ENCODE data around the gene GPR146. TPM values are rescaled to one million over a fixed set of nuclear protein-coding genes. Genes with fewer than 3 reads are reported as not detected.

GPR146 gene
- total and polyA plus RNA-seq, 7 donors: 5.0 to 14.0 (median 9.4) TPM

GRCh38 chr7:1043552-1044188 is 676 bp upstream of the GPR146 start:
- intact Hi-C loops (cut with DNase I): loop anchor here in 1 of 2 donors (2.0 kb wide), 1 partner anchor 15 kb away; no protein-coding TSS in a partner anchor
- no peaks in the 10 kb centered on the region for H3K27me3 ChIP-seq (ENCODE audit: insufficient read depth in 3 of 3, low read length in 2 of 3)
- peak overlapping the region; percentile 90 for H3K4me3 ChIP-seq
- WGBS, 3 donors: 28 to 36% (median 33%) methylated on average over 18 of the region's 18 CpGs
- H3K36me3 ChIP-seq (ENCODE audit: insufficient read depth in 1 of 2, low read depth in 1 of 2): no peaks in the 10 kb centered on the region
- no peaks in the 10 kb centered on the region for H3K9me3 ChIP-seq
- peak overlapping the region; percentile 97 for H3K27ac ChIP-seq
- TF ChIP-seq CTCF (IDR thresholded peaks at IDR 0.05): no peak
- ATAC-seq: peak in 2 of 4 donors; percentile 11 to 28
- DNase-seq: peak in 1 of 2 donors; percentile 57
- peaks cover 38% of the 10 kb centered on the region for H3K4me1 ChIP-seq

GRCh38 chr7:1045069-1046063 is 1.0 kb downstream of the GPR146 start:
- Histone ChIP-seq H3K27ac (peak overlapping the region; percentile 97), H3K4me1 (peaks cover 53% of the 10 kb centered on the region), H3K36me3 (ENCODE audit: insufficient read depth in 1 of 2, low read depth in 1 of 2) (no peaks in the 10 kb centered on the region), H3K27me3 (ENCODE audit: insufficient read depth in 3 of 3, low read length in 2 of 3) (no peaks in the 10 kb centered on the region), H3K4me3 (peak overlapping the region; percentile 90), H3K9me3 (no peaks in the 10 kb centered on the region)
- TF ChIP-seq CTCF (IDR thresholded peaks at IDR 0.05): no peak
- WGBS, 3 donors: 65 to 70% (median 65%) methylated on average over 21 of the region's 21 CpGs
- intact Hi-C loops (cut with DNase I): loop anchor here in 1 of 2 donors (2.0 kb wide), 1 partner anchor 17 kb away; no protein-coding TSS in a partner anchor
- DNase-seq (no peak), ATAC-seq (no peak)

- no peak overlapping the region for H3K27ac ChIP-seq
- H3K4me1 ChIP-seq: peaks cover 64% of the 10 kb centered on the region
- no peak overlapping the region for H3K4me3 ChIP-seq
- DNase-seq (peak in 1 of 2 donors; percentile 26), ATAC-seq (no peak)
- H3K27me3 ChIP-seq (ENCODE audit: insufficient read depth in 3 of 3, low read length in 2 of 3): no peaks in the 10 kb centered on the region
- intact Hi-C loops (cut with DNase I): no loop called here
- H3K9me3 ChIP-seq: no peaks in the 10 kb centered on the region
- 86 to 91% (median 90%) methylated on average over 15 of the region's 15 CpGs for WGBS, 3 donors
- H3K36me3 ChIP-seq (ENCODE audit: insufficient read depth in 1 of 2, low read depth in 1 of 2): no peaks in the 10 kb centered on the region
- no peak for TF ChIP-seq CTCF (IDR thresholded peaks at IDR 0.05)
Observed at GRCh38 chr7:1046722-1047679, 2.7 kb downstream of the GPR146 start.

GRCh38 chr7:1049006-1049741 is 4.8 kb downstream of the GPR146 start:
- DNase-seq: peak in 1 of 2 donors; percentile 35

More at GRCh38 chr7:1049006-1049741, 4.8 kb downstream of the GPR146 start:
- no peak for TF ChIP-seq CTCF (IDR thresholded peaks at IDR 0.05)
- intact Hi-C loops (cut with DNase I): no loop called here
- Histone ChIP-seq H3K36me3 (ENCODE audit: insufficient read depth in 1 of 2, low read depth in 1 of 2) (no peaks in the 10 kb centered on the region), H3K27ac (no peak overlapping the region), H3K4me3 (no peak overlapping the region), H3K4me1 (peaks cover 65% of the 10 kb centered on the region), H3K27me3 (ENCODE audit: insufficient read depth in 3 of 3, low read length in 2 of 3) (no peaks in the 10 kb centered on the region), H3K9me3 (no peaks in the 10 kb centered on the region)
- ATAC-seq: no peak
- WGBS, 3 donors: 65 to 73% (median 70%) methylated on average over 23 of the region's 23 CpGs

Data from psoas muscle (tissue), 8 donors.